ENCODE data around the gene DGKD.

DGKD gene

DNA sequence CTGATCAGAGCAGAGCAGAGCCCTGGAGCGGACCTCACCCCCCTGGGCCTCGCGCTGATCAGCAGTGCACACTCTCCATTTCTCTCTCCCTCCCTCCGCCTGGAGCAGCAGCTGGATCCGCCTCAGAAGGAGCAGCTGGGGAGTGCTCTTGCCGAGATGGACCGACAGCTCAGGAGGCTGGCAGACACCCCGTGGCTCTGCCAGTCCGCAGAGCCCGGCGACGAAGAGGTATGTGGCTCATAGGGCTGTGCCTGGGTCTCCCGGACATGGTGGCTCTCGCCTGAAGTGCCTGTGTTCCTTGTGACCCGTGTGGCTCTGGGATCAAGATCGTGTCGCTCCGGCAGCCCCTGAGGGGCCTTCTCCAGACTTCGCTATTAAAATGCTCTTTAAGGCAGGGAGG lies 109.8 kb downstream of the DGKD start:
- DNase-seq = no peak

DNA sequence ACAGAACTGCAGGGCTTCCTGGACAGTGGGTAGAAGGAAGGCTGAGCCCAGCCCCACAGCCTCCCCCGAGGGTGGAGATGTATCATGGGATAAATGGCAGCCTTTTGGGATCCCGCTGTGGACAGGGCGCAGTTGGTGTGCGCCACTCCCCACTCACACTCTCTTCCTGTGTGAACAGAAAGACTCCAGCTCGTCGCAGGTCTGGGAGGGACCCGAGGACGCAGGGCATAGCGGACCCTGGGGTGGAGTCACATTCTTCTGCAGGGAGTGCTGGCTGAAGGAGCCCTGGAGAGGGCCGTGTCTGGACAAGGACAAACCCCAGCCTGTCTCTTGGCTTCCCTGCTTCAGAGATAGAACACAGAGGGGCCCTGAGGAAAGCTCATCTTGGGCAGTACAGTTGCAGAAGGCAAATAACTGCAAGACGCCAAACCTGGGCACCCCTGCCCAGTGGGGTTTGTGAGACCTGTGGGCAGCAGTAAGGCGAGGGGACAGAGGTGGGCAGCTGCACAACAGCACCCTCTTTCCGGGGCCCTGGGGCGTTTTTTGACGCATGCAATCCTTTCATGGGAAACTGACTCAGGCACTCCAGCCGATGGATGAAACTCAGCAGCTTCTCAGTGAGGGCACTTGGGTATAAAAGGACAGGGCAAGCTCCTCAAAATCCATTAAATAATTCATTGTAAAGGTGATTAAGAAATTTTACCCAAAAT lies 110.4 kb downstream of the DGKD start:
- DNase-seq = no peak

DNA sequence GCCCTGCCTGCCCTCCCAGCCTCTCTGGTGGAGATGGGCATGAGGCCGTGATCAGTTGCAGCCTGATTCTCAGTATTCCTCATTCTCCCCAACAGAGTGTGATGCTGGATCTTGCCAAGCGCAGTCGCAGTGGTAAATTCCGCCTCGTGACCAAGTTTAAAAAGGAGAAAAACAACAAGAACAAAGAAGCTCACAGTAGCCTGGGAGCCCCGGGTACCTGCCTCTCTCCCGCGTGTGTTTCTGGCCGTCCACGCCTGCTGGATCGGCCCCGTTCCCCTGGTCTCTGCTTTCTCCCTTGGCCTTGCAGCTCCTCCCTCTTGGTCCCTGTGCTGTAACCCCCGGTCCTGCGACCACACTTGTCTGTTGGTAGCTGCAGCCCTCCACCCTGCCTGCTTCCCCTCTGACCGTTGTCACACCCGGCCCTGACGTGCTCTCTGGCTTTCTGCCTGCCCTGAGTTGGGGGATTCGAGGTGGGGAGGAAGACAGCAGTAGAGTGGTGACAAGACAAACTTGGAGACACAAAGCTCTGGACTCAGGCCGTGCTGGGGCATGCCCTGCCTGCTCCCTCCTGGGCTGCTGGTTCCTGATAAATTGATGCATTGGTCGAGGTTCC lies 112.8 kb downstream of the DGKD start:
- no peak for DNase-seq

DNA sequence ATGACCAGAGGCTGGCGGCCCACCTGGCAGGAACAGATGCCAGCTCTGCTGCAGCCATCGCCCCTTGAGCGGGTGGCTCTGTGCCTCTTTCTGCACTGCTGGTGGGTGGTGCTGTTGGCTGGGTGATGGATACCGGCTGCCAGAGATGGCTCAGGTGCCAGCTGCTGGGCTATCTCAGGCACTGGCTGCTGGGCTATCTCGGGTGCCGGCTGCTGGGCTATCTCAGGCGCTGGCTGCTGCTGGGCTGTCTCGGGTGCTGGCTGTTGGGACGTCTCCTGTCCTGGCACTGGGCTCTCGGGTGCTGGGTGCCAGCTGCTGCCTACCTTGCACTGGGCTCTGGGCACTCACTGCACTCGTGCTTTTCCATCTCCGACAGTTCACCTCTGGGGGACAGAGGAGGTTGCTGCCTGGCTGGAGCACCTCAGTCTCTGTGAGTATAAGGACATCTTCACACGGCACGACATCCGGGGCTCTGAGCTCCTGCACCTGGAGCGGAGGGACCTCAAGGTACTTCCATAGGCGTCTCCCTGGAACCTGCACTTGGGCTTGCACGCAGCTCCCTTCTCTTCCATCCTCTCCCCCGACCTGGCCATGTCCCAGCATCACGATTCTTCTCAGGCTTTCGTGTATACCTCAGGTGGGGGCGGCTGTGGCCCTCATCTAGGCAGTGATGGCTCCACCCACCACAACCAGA lies 113.9 kb downstream of the DGKD start:
- no peak for DNase-seq

DNA sequence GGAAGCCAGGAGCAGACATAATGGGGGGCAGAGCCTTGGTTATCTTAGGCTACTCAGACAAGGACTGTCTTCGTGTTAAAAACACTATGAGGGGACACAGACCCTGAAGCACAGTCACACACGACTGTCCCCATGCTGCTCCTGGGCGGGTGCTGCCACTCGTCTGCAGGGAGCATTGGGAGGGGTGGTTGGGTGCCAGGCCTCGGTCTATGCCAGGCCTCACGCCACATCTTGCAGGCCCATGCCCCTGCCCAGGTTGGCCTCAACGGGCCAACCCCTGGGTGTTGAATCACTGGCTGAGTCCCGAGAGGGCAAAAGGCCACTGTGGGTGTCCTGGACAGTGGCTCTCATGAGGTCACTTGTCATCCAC lies 114.4 kb downstream of the DGKD start:
- DNase-seq = no peak

DNA sequence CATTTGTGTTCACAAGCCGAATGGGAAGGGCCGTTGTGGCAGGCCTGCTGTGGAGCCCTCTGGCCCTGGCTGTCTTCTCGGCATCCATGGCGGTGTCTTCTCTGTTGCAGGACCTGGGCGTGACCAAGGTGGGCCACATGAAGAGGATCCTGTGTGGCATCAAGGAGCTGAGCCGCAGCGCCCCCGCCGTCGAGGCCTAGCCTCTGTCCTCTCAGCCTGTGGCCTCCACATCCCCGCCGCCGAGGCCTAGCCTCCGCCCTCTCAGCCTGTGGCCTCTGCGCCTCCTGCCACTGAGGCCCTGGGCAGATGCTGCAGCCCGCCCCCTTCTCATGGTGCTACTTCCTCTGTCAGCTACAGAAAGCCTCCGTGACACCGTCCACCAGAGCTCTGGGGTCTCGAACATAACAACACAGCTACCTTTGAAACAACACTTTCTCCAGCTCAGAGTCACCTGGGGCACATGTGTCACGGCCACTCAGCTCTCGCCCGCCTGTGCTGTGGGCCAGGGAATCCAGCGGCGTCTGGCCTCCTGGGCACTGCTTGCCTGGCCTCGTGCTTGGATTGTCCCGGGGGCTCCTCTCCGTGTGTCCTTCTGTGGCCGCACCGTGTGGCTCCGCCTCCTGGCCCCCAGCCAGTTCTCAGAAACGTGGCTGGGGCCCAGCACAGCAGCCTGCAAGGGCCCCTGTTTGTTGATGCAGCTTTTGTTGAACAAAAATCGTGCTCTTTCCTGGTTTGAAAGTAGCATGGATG lies 115.1 kb downstream of the DGKD start:
- no peak for DNase-seq

DNA sequence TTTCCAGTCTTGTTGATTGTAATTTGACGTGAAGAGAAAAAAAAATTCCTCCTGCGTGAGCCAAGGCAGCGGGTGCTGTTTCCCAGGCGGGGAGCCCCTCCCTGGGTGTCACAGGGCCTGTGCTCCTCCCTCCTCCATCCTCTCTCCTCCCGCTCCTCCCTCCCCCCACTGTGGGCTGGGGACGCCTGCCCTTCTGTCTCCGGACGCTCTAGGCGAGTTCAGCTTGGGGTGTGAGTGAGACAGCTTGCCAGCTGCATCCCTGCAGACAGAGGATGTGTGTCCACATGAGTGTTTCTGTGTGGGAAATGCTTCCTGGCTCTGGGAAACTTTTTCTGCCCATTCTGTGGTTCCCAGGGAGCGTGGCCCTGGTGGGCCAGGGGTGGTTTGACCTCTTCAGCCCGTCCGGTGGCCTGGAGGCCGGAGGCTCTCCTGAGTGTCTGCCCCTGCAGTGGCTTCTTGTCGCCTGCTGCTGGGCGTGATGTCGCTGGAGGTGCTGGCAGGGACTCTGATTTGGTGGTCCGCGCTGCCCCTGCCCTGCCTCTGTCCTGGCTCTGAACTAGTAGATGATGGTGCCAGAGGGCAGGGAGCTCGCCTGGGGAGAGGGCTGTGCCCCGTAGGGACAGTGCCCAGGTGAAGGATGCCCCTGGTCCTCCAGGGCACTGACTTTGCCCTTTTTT lies 115.9 kb downstream of the DGKD start:
- no peak for DNase-seq

DNA sequence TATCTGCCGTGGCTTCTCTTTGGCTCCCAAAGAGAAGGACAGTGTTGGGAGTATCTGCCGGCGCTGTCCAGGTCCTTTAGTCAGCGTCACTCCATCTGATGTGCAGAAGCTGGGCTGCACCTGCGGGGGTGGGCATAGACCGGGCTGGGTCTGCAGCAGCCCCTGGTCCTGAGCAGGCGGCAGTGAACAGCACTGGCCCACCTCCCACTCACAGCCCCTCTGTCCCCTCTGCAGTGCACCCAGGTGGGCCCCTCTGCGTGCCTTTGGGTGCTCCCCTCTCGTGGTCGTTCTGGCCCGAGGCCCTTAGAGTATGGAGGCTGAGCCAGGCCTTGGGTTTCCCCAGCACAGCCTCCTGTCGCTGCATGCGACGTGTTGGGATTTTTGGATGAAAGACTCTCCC lies 116.5 kb downstream of the DGKD start:
- DNase-seq = no peak

DNA sequence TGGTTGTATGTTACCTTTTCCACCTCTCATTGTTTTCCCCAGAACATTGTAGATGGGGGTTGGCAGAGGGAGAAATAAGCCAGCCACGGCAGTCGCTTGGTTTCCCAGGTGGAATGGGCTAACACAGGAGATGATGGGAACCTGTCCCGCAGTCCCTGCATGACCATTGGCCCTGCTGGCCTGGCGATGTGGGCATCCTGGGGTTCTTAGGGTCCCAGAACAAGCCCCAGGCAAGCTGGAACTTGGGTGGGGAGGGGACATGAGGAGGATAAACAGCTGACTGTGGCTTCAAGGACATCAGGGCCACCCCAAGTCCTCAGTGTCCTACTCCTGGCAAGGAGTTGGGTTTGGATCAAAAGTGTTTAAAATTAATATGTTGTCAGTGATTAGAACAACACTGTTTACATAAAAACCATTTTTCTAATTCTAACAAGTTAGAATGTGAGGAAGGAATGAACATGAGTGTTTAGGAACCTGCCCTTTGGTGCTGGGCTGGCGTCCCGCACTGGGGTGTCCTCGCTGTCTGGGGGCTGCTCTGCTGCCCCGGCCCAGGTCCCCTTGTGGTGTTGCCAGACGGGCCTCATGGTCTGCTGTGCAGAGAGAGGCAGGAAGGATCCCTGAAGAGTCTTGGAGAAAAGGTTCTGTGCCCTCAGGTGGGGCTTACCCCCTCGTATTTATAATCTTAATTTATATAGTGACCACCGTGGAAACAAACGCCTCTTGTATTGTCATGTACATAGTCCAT lies 117.2 kb downstream of the DGKD start:
- DNase-seq = no peak

DNA sequence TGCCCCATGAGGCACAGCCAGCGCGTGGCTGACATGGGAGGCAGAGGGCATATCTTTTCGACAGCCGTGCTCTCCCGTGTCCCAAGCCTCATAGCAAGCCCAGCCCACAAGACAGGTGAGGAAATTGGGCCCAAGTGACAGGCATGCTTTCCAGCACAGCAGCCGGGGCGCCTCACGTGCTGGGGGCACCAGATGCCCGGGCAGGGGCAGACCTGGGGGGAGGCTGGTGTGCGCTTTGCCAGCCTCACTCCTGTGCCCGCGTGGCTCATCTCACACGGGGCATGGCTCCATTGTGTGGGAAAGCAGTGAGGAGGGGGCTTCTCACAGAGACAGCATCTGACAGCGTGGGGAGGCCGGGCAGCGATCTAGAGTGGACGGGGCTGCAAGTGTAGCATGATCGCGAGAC lies 119.1 kb downstream of the DGKD start:
- no peak for DNase-seq

DNA sequence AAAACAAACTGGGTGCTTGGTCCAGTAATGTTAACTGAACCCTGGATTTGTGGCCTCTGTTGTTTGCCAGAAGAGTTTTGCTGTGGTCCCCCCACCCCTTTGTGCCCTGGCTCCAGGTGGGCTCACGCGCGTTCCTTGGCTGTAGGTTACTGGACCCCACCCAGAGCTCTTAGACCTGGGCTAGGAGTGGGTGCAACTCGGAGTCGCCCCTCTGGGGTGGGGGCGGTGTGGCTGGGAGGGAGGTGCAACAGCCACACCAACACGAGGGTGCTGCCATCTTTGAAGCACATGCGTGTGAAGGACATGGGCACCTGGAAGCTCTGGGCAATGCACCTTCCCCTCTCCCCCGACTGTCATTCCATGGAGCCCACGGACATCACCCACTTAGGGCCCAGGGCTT lies 119.6 kb downstream of the DGKD start:
- DNase-seq = no peak

DNA sequence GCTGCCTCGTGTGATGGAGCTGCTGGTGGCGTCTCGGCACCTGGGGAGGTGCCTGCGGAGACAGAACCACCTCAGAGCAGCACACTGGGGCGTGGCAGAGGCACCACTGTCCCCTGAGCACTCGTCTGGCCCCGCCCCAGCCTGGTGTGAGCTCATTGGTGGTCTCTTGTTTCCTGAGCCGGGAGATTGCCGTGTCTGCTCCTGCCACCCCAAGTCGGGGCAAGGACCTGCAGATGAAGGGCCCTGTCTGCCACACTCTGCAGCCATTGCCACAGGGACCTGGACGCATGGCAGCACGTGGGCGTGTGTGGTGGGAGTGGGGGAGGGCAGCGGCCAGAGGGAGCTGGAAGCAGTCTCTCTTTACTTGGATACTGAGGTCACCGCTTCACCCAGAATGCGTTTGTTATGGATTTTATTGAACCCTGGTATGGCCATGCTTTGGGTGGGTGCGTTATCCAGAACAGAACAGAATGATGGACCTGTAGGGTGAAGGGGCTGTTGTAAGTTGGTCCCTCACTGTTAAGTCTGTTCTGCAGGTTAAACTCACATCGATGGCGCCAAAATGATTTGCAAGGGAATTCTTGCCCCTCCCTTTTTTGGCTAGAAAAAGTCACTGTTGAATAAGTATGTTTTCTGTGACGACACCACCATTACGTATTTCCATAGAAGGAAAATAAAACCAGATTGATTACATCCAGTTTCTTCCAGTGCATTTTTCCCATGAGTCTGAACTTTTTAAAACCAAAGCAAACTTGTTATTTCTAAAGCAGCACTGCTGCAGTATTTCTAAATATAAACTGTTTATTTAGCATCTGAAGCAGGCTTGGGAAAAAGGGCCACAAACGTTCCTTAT lies 120.2 kb downstream of the DGKD start:
- no peak for DNase-seq

DNA sequence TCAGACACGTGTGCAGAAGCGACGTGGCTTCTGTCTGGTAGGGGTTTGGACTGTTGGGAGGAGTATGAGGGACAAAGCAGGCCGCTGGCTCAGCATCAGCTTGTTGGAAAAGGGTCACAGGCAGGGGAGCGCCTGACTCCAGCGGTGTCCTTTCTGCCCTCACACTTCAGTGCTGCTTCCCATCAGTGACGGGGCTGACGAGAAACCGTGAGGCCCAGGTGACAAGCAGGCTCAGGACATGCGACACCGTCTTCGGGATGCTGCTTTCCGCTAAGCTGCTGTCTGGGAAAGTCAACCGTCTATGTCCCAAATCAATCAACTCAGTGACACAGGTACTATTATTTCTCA lies 121.7 kb downstream of the DGKD start:
- no peak for DNase-seq

DNA sequence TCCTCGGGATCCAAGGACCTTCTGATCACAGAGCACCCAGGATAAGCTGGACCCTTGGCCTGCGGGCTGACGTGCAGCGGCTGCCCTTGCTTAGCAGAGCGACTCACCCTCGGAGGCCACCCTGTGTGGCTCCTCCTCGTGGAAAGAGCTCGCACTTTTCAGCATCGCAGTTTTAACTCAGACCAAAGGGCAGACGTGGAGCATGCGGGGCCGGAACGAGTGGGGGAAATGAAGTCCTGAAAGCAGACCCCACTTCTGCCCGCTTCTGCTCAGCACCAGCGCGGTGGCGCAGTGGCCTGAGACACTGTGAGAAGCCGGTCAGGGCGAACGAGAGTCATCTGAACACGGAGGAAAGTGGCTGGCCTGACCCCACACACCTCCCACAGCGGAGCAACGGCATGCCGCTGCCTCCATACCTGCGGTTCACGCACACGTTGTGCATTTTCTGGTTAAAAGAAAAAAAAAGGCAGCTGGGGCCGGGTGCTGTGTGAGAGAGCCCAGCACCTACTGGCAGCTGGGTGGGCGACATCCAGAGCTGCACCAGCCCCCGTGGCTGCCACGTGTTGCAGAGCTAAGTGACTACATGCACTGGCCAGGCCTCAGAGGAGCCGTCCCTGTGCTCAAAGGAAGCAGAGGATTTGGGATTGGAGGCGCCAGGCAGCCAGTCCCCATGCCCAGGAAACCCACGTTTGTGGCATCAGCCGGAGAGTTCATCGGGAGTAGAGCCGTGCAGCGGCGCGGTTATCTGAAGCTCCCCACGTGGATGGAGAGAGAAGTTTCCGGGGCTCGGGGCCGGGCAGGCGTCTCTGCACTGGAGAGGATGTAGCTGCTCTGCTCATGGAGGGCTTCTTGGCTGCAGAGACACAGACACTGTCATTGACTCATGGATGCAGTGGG lies 122.6 kb downstream of the DGKD start:
- DNase-seq = no peak

DNA sequence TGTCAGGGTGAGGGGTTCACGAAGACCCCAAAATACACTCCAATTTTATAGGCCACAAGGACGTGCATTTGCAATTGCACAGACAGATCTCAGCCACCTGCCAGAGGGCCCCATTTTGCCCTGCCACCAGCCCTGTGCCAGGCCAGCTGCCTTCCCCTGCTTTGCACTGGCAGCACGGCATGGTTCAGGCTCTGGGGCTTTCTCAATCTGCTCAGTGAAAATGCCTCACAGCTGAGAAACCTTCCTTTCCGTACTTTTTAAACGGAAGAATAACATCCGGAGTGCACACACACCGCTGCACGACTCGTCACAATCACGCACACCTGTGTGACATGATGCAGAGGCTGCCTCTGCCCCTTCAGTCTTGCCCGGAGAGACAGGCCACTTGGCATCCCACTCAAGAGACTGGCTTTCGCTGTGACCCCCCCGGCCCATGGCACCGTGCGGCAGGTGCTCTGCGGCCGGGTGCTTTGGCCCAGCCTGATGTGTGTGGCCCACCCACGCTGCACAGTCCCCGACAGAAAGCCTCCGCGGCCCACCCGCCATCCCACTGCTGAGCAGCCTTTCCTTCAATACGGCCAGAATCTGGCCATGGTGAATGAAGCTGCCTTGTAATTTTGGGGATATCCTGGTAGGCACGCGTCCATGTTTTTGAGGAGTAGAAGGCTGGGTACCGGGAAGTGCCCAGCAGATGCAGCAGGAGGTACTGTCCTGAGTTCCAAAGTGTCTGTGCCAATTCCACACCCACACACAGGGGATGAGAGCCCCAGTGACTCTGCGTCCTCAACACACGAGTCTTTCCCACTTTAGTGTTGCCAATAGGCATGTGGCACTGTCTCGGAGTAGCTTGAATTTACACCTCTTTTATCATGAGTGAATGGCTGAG lies 123.5 kb downstream of the DGKD start:
- no peak for DNase-seq

DNA sequence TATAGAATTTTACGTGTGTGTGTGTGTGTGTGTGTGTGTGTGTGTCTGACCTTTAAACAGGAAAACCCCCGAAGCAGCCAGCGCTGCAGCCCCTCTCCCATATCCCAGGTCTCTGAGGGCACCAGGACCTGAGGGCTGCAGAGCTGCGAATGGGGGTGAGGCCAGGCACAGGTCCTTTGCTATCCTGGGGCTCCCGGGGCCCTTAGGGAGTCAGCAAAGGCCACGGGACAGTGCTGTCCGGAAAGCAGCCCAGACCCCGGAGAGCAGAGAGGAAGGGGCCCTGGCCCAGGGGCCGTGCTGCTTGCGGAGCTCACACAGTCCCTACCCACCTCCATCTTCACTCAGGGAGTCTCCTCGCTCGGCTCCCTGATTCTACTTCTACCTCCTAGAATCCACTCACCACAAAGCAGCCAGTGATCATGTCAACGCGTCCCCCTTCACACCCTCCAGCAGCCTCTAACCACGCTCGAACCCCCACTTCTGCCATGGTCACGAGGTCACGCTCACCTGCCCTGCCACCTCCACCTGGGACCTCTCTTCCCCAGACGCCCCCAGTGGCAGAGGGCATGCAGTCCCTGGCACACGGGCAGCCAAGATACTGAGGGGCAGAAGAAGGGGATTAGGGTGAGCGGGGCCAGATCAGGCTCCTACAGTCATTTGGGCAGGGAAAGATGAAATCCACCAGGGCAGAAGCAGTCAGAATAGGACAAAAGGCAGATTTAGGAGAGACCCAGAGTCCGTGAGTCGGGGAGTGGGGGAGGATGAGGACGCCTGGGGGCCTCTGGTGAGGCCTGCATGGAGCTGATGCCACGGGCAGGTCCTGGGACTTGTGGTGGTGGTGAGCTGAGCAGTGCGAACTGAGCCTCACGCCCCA lies 125.6 kb downstream of the DGKD start:
- DNase-seq = no peak

DNA sequence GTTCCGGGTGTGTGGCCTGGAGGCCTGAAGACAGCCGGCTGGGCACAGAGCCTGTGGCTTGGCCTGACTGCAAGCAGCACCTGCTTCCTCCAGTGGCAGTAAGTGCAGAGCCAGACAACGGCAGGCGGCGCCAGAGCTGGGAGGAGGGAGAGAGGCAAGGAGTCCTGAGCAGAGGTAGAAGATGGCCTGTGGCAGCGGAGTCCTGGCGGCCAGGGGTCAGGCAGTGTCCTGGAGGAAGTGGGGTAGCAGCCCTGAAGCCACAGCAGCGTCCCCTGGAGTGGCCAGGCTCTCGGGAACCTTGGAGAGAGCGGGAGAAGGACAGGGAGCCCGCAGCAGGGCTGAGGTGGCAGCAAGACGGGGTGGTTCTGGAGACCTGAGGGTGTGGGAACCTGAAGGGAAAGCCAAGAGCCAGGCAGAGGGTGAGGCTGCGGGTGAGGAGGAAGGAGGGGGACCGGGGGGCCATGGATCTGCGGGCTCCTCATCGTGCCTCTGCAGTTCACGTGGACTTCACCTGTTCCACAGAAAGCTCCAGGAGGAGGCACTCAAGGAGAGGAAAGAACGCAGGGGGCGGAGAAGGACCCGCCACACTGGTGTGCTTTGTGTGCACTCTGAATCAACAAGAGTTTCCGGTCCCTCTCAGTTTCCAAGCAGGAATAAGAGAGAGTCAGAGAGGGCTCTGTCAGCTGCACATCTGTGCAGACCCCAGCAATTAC lies 126.4 kb downstream of the DGKD start:
- DNase-seq = no peak

All from OCI-M1 (cell line).